ENCODE measurements around the gene SYNE3. TPM values are rescaled to one million over a fixed set of nuclear protein-coding genes. Genes with fewer than 3 reads are reported as not detected.

Gene SYNE3
- total RNA-seq, 6 experiments from 2014 or later = 14.8 to 20.4 (median 16.3) TPM

- Mint-ChIP-seq H3K27ac (peak overlapping the region; percentile 83), H3K36me3 (ENCODE audit: low read depth) (no peaks in the 10 kb centered on the region), H3K9me3 (no peaks in the 10 kb centered on the region), H3K27me3 (ENCODE audit: insufficient read depth) (no peaks in the 10 kb centered on the region; the same call in 1 of the 2 replicates), H3K4me3 (peak overlapping the region; percentile 94), H3K4me1 (ENCODE audit: low read depth) (peaks cover 79% of the 10 kb centered on the region)
- peak; percentile 49 for DNase-seq
- TF ChIP-seq CTCF (IDR thresholded peaks at IDR 0.05) = peak; percentile 67
Measured at GRCh38 chr14:95515596-95516552, 576 bp downstream of the SYNE3 start.

GRCh38 chr14:95515080-95515489 is 1.4 kb downstream of the SYNE3 start:
- DNase-seq = no peak
- H3K4me1 Mint-ChIP-seq (ENCODE audit: low read depth) = peaks cover 79% of the 10 kb centered on the region
- H3K27me3 Mint-ChIP-seq (ENCODE audit: insufficient read depth) = no peaks in the 10 kb centered on the region; the same call in 1 of the 2 replicates
- H3K27ac Mint-ChIP-seq = peak overlapping the region; percentile 64
- no peak for TF ChIP-seq CTCF (IDR thresholded peaks at IDR 0.05)
- peak overlapping the region; percentile 94 for H3K4me3 Mint-ChIP-seq
- no peaks in the 10 kb centered on the region for H3K9me3 Mint-ChIP-seq
- H3K36me3 Mint-ChIP-seq (ENCODE audit: low read depth) = peaks cover 3% of the 10 kb centered on the region; the same call in 1 of the 2 replicates

GRCh38 chr14:95514131-95515079 is 2.0 kb downstream of the SYNE3 start:
- H3K9me3 Mint-ChIP-seq = no peaks in the 10 kb centered on the region

GRCh38 chr14:95513291-95513690 is 3.2 kb downstream of the SYNE3 start:
- no peak for DNase-seq
- Mint-ChIP-seq H3K4me3 (no peak overlapping the region), H3K27me3 (ENCODE audit: insufficient read depth) (no peaks in the 10 kb centered on the region; the same call in 1 of the 2 replicates), H3K9me3 (no peaks in the 10 kb centered on the region), H3K36me3 (ENCODE audit: low read depth) (peaks cover 8% of the 10 kb centered on the region; the same call in 1 of the 2 replicates), H3K4me1 (ENCODE audit: low read depth) (peaks cover 69% of the 10 kb centered on the region), H3K27ac (peak overlapping the region; percentile 17)
- no peak for TF ChIP-seq CTCF (IDR thresholded peaks at IDR 0.05)

More at GRCh38 chr14:95514131-95515079, 2.0 kb downstream of the SYNE3 start:
- Mint-ChIP-seq H3K4me1 (ENCODE audit: low read depth) (peaks cover 76% of the 10 kb centered on the region), H3K4me3 (peak overlapping the region; percentile 94), H3K36me3 (ENCODE audit: low read depth) (peaks cover 6% of the 10 kb centered on the region; the same call in 1 of the 2 replicates), H3K27me3 (ENCODE audit: insufficient read depth) (no peaks in the 10 kb centered on the region; the same call in 1 of the 2 replicates), H3K27ac (peak overlapping the region; percentile 64)
- DNase-seq = no peak
- no peak for TF ChIP-seq CTCF (IDR thresholded peaks at IDR 0.05)

- Mint-ChIP-seq H3K4me1 (ENCODE audit: low read depth) (peaks cover 69% of the 10 kb centered on the region), H3K27ac (peak overlapping the region; percentile 71; the same call in 1 of the 2 replicates), H3K27me3 (ENCODE audit: insufficient read depth) (no peaks in the 10 kb centered on the region; the same call in 1 of the 2 replicates), H3K36me3 (ENCODE audit: low read depth) (peaks cover 16% of the 10 kb centered on the region; the same call in 1 of the 2 replicates), H3K4me3 (no peak overlapping the region), H3K9me3 (no peaks in the 10 kb centered on the region)
- DNase-seq = no peak
- TF ChIP-seq CTCF (IDR thresholded peaks at IDR 0.05) = no peak
Measured at GRCh38 chr14:95511687-95512086, 4.8 kb downstream of the SYNE3 start.

Measured in HFFc6 (cell line).